Activated CD8-positive, alpha-beta T cell treated with anti-CD3 and anti-CD28 coated beads for 36 hours (primary cell): Measurements from ENCODE around the gene CRK. TPM values are rescaled to one million over a fixed set of nuclear protein-coding genes. Genes with fewer than 3 reads are reported as not detected.

Experiments used
- ATAC-seq: fragments of 200-7000 bp; cut with Tn5 transposase; one replicate; pipeline ENCODE4 v1.10.0; 2021; ENCODE audit warnings: mild to moderate bottlenecking, moderate library complexity
- CTCF ChIA-PET: fragments of 350-600 bp; sonication (Branson Sonifier 250); formaldehyde crosslinking; loops from one replicate; lab custom pipeline; 2021; ENCODE audit warnings: antibody characterized with exemption; lab: Charles Lee
- POLR2A ChIA-PET: fragments of 350-600 bp; sonication (Branson Sonifier 250); formaldehyde crosslinking; loops from one replicate; lab custom pipeline; 2021; ENCODE audit warnings: antibody characterized with exemption; lab: Charles Lee
- DNase-seq: peaks from one replicate; pipeline ENCODE4 v3.0.0-alpha.2; 2020
- H3K27ac Mint-ChIP-seq: one replicate; pipeline ENCODE4 v1.8.0; 2021; ENCODE audit warnings: mild to moderate bottlenecking, mixed read lengths
- H3K27me3 Mint-ChIP-seq: one replicate; pipeline ENCODE4 v1.8.0; 2021; ENCODE audit warnings: mixed read lengths
- H3K36me3 Mint-ChIP-seq: one replicate; pipeline ENCODE4 v1.8.0; 2021; ENCODE audit warnings: low read depth, mixed read lengths
- H3K4me1 Mint-ChIP-seq: one replicate; pipeline ENCODE4 v1.8.0; 2021; ENCODE audit warnings: low read depth, mixed read lengths
- H3K4me3 Mint-ChIP-seq: one replicate; pipeline ENCODE4 v1.8.0; 2021; ENCODE audit warnings: mild to moderate bottlenecking, moderate library complexity, mixed read lengths
- H3K9me3 Mint-ChIP-seq: one replicate; pipeline ENCODE4 v1.8.0; 2021; ENCODE audit warnings: mixed read lengths
- intact Hi-C: fragments of 100-400 bp; cut with micrococcal nuclease; formaldehyde crosslinking; loops from one replicate; pipeline ENCODE4 v1.10.0; 2022
- total RNA-seq, 2 experiments: library from RNA; stranded (reverse); gene quantifications; one replicate each; pipeline ENCODE4 v1.2.3, GENCODE V29; 2021
- TF ChIP-seq, protein P1 (sequence below): fragments of 200-600 bp; IDR thresholded peaks from one replicate; pipeline ENCODE4 v1.8.0; 2022; ENCODE audit warnings: antibody characterized with exemption, mild to moderate bottlenecking

CRK gene
- total RNA-seq, 2 experiments from 2014 or later: 12.1 to 12.9 TPM

- no peak overlapping the region for H3K4me3 Mint-ChIP-seq
- intact Hi-C loops: no loop called here
- H3K36me3 Mint-ChIP-seq: peaks cover 5% of the 10 kb centered on the region
- TF ChIP-seq, protein P1, sequence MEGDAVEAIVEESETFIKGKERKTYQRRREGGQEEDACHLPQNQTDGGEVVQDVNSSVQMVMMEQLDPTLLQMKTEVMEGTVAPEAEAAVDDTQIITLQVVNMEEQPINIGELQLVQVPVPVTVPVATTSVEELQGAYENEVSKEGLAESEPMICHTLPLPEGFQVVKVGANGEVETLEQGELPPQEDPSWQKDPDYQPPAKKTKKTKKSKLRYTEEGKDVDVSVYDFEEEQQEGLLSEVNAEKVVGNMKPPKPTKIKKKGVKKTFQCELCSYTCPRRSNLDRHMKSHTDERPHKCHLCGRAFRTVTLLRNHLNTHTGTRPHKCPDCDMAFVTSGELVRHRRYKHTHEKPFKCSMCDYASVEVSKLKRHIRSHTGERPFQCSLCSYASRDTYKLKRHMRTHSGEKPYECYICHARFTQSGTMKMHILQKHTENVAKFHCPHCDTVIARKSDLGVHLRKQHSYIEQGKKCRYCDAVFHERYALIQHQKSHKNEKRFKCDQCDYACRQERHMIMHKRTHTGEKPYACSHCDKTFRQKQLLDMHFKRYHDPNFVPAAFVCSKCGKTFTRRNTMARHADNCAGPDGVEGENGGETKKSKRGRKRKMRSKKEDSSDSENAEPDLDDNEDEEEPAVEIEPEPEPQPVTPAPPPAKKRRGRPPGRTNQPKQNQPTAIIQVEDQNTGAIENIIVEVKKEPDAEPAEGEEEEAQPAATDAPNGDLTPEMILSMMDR: no peak
- peaks cover 19% of the 10 kb centered on the region for H3K4me1 Mint-ChIP-seq
- CTCF ChIA-PET: no interaction called here
- ATAC-seq (no peak), DNase-seq (no peak)
- no peak overlapping the region for H3K27ac Mint-ChIP-seq
- no peaks in the 10 kb centered on the region for H3K9me3 Mint-ChIP-seq
- H3K27me3 Mint-ChIP-seq: no peaks in the 10 kb centered on the region
- POLR2A ChIA-PET: interaction anchor here (1.3 kb wide), 1 partner anchor 10 kb away, joined by 3 read pairs; no protein-coding TSS in a partner anchor
Observed at GRCh38 chr17:1442187-1442586, 13.8 kb downstream of the CRK start.

- POLR2A ChIA-PET: interaction anchor here (0.7 to 0.9 kb wide), 2 partner anchors 13 to 75 kb away, joined by 3 to 4 read pairs; partner anchors contain the start of gene INPP5K
- TF ChIP-seq, protein P1: no peak
- H3K36me3 Mint-ChIP-seq: peaks cover 5% of the 10 kb centered on the region
- no peaks in the 10 kb centered on the region for H3K27me3 Mint-ChIP-seq
- H3K4me1 Mint-ChIP-seq: peaks cover 11% of the 10 kb centered on the region
- no peak for DNase-seq
- intact Hi-C loops: no loop called here
- H3K27ac Mint-ChIP-seq: no peak overlapping the region
- no peak overlapping the region for H3K4me3 Mint-ChIP-seq
- H3K9me3 Mint-ChIP-seq: no peaks in the 10 kb centered on the region
- CTCF ChIA-PET: interaction anchor here (0.9 kb wide), 1 partner anchor 76 kb away, joined by 3 read pairs; no protein-coding TSS in a partner anchor
- ATAC-seq: no peak
Observed at GRCh38 chr17:1440921-1441320, 15.1 kb downstream of the CRK start.

DNA sequence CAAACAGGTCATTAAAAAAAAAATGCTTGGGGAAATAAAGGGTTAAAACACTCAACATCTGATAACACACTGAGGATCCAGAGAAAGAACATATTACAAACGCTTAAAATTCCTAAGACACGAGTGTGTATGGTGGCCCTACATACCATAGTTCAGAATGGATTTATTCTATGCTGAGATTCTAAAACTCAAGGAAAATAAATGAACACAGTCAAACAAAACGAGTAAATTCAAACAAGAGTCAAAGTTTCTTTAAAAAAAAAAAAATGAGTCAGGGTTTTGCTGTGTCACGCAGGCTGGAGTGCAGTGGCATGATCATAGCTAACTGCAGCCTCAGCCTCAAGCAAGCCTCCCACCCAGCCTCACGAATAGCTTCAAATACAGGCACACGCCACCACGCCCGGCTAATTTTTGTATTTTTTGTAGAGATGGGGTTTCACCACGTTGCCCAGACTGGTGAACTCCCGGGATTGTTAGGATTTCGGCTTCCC is 17.4 kb downstream of the CRK start:
- no peak overlapping the region for H3K27ac Mint-ChIP-seq

DNA sequence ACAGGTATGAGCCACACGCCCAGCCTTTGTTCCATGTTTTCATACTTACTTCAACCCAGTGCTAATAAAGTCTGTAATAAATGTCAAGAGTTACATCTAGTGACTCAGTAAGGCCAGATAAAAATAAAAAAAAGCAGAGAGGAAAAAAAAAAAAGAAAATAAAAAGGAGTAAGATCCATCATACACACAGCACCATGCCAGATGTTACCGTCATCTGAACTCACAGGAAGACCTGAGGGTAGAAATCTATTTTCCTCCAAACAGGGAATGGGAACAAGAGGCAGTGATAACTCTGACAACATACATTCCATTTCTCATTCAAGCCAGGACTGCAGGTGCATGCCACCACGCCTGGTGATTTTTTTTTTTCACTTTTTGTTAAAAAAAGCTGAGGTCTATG is 20.7 kb downstream of the CRK start:
- ChIA-PET CTCF (interaction anchor here (2.8 kb wide), 1 partner anchor 70 kb away, joined by 10 read pairs; no protein-coding TSS in a partner anchor), POLR2A (interaction anchor here (0.6 to 0.7 kb wide), 2 partner anchors 21 to 172 kb away, joined by 3 read pairs; partner anchors contain the start of gene CRK)
- no peak for DNase-seq
- Mint-ChIP-seq H3K36me3 (peaks cover 21% of the 10 kb centered on the region), H3K4me3 (no peak overlapping the region), H3K9me3 (no peaks in the 10 kb centered on the region), H3K4me1 (peaks cover 20% of the 10 kb centered on the region), H3K27me3 (no peaks in the 10 kb centered on the region), H3K27ac (no peak overlapping the region)
- TF ChIP-seq, protein P1: no peak
- intact Hi-C loops: no loop called here
- ATAC-seq: no peak

More for the DNA sequence above, 17.4 kb downstream of the CRK start:
- ChIA-PET POLR2A (interaction anchor here (0.7 kb wide), 1 partner anchor 25 kb away, joined by 5 read pairs; no protein-coding TSS in a partner anchor), CTCF (interaction anchor here (3.2 kb wide), 1 partner anchor 73 kb away, joined by 15 read pairs; no protein-coding TSS in a partner anchor)
- H3K27me3 Mint-ChIP-seq: no peaks in the 10 kb centered on the region
- H3K4me1 Mint-ChIP-seq: peaks cover 6% of the 10 kb centered on the region
- ATAC-seq (no peak), DNase-seq (no peak)
- intact Hi-C loops: no loop called here
- no peaks in the 10 kb centered on the region for H3K9me3 Mint-ChIP-seq
- TF ChIP-seq, protein P1: no peak
- H3K4me3 Mint-ChIP-seq: no peak overlapping the region
- peaks cover 14% of the 10 kb centered on the region for H3K36me3 Mint-ChIP-seq

DNA sequence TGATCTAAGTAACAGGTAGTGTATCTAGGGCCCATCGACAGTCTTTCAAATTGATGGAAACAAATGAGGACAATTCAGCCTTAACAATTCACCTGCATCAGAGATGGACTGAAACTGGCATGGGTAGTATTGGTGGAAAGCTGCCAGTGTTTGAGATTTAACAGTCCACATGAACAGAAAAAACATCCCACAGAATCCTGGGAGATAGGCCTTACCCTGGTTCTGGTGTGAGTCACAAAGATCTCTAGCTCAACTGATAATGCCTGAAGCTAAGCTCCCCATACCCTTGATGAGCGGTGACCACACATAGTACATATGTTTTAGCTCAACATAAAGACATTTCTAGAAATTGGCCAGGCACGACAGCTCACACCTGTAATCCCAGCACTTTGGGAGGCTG is 21.9 kb downstream of the CRK start:
- H3K4me3 Mint-ChIP-seq: no peak overlapping the region
- ChIA-PET POLR2A (interaction anchor here (1.4 kb wide), 1 partner anchor 34 kb away, joined by 3 read pairs; the partner anchor contains the start of gene YWHAE), CTCF (interaction anchor here (2.8 kb wide), 1 partner anchor 69 kb away, joined by 10 read pairs; no protein-coding TSS in a partner anchor)
- no peaks in the 10 kb centered on the region for H3K9me3 Mint-ChIP-seq
- no peak overlapping the region for H3K27ac Mint-ChIP-seq
- intact Hi-C loops: no loop called here
- H3K36me3 Mint-ChIP-seq: peaks cover 21% of the 10 kb centered on the region
- H3K4me1 Mint-ChIP-seq: peaks cover 18% of the 10 kb centered on the region
- no peak for ATAC-seq
- no peak for DNase-seq
- no peaks in the 10 kb centered on the region for H3K27me3 Mint-ChIP-seq
- TF ChIP-seq, protein P1: no peak
